Measurements from ENCODE around the gene EWSR1.
"Not testable (repeated sequence)": the region's sequence is repeated elsewhere in the genome, so short reads cannot be mapped to it uniquely, and the experiment has no call there.

Gene EWSR1

DNA sequence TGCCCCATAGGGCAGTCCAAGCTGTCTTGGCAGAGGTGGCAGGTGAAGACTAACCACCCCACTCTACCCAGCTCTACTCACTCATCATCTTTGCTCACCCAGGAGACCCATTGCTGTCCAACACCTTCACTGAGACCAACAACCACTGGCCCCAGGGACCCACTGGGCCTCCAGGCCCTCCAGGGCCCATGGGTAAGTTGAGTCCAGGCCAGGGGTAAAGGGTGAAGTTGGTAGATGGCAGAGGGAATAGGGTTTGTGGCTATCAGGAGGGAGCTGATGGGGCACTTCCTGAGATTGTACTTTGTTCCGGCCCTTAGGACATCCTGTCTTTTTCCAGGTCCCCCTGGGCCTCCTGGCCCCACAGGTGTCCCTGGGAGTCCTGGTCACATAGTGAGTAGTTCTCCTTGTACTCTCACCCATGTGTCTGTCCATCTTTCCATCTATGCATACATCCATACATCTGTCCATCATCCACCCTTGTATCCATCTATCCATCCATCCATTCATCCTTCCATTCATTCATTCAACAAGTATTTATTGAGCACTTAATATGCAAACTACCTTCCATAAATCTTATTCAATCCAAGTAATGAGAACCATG is 34.7 kb upstream of the EWSR1 start:
- TF ChIP-seq POLR2A (IDR thresholded peaks at IDR 0.05; ENCODE audit: low read length) (peak; percentile 41), GATA1 (IDR thresholded peaks at IDR 0.05; ENCODE audit: low read depth, low read length) (no peak)
- DNase-seq: no peak

DNA sequence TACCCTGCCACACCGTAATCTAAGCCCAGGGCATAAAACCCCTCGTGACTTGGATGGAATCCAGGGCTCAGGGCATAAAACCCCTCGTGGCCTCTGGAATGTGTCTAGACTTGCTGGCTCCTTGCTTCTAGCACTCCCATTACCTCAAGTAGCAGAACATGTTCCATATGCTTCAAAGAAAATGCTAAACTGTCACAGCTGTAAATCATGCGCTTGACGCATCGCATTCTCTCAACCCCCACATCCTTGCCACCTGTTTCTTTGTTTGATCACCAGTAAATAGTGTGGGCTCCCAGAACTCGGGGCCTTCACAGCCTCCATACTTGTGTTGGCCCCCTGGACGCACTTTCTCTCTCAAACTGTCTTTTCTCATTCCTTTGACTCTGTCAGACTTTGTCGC is 27.6 kb upstream of the EWSR1 start:
- not testable (repeated sequence) for DNase-seq

DNA sequence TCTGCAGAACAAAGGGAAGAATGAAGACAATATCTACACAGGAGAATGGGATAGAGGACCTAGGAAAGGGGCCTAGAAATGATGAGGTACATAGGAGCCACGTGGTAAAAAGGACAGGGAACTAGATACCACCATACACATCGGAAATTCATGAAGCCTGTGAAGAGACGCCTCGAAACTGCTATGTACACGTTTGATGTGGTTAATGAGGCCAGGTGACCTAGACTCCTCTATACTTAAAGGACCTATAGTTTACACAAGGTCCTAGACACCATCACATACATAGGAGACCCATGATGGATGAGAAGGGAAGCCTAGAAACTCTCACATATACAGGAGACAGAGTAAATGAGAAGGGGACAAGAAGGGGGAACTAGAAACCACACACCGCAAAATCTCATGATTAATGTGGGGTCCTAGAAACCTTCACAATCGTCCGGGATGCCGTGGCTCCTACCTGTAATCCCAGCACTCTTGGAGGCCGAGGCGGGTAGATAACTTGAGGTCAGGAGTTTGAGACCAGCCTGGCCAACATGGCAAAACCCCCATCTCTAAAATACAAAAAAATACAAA is 24.1 kb upstream of the EWSR1 start:
- DNase-seq: no peak
- no peak for TF ChIP-seq POLR2A (IDR thresholded peaks at IDR 0.05; ENCODE audit: low read length)
- no peak for TF ChIP-seq GATA1 (IDR thresholded peaks at IDR 0.05; ENCODE audit: low read depth, low read length)

DNA sequence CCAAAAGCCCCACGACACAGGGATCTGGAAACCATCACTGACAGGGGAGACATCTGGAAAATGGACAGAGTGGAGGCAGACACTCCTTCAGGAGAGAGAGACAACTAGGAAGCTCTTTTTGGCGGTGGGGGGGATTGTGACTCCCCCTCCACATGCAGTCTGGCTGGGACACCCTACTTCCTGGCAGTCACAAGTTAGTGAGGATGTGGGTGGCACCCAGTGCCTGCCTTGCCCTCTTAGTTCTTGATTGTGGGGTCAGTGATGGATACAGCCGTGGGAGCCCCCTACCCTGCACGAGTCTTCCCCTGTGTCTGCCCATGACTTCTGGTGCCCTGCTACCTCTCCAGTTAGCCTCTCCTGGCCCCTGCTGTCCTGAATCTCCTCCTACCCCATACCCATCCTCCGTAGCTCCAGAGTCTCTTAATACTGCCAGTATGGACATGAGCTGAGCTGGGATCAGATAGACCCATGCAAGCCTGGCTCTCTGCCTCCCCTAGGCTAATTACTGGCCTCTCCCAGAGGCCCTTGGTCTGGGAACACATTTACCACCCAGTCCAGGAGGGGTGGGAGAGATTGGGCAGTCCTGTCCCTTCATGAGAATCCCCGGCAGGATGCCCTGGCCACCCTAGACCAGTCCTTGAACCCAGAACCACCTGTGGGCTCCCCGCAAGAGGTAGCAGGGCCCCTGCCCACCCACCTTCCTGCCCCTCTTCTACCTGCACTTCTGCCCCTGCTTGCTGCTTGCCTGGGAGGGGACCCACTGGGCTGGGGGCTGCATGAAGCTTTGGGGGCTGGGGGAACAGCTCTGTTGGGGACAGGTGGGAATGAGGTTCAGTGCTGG is 23.1 kb upstream of the EWSR1 start:
- TF ChIP-seq GATA1 (IDR thresholded peaks at IDR 0.05; ENCODE audit: low read depth, low read length) (no peak), POLR2A (IDR thresholded peaks at IDR 0.05; ENCODE audit: low read length) (no peak)
- DNase-seq: no peak

DNA sequence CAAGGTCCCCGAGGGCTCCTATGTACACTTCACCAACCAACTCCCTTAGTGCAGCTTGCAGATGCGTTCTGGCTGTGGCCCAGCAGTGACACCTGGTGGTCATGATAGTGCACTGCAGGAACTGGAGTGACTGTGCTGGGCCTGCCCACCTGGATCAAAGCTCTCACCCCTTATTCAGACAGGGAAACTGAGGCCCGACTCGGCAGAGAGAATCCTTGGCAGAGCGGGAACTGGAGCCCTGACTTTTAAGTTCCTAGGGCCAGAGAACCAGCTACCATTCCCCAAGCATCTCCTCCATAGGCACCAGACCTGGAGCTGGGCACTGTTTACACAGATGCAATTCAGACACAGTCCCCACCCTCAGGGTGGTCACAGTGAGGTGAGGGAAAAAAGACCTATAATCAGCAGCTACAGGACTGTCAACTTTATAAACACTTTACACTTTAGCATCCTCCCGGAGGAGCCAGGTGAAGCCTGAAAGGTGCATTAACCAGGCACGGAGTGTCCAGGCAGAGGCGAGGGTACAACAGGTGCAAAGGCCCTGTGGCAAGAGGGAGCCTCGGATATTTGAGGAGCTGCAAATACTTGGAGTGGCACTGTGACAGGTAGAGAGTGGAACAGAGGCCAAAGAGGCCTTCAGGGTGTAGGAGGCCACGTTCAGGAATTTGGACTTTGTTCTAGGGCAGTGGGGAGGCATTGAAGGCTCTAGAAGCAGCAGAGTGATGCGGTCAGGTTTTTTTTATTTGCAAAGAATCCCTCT is 22.3 kb upstream of the EWSR1 start:
- TF ChIP-seq GATA1 (IDR thresholded peaks at IDR 0.05; ENCODE audit: low read depth, low read length): no peak
- TF ChIP-seq POLR2A (IDR thresholded peaks at IDR 0.05; ENCODE audit: low read length): no peak
- peak; percentile 78 to 87 for DNase-seq

DNA sequence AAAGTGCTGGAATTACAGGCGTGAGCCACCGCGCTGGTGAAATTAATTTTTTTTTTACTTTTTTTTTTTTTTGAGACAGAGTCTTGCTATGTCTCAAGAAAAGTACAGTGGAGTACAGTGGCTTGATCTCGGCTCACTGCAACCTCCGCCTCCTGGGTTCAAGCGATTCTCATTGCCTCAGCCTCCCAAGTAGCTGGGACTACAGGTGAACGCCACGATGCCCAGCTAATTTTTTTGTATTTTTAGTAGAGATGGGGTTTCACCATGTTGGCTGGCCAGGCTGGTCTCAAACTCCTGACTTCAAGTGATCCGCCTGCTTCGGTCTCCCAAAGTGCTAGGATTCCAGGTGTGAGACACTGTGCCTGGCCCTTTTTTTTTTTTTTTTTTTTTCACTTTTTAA is 20.2 kb upstream of the EWSR1 start:
- DNase-seq: not testable (repeated sequence)

DNA sequence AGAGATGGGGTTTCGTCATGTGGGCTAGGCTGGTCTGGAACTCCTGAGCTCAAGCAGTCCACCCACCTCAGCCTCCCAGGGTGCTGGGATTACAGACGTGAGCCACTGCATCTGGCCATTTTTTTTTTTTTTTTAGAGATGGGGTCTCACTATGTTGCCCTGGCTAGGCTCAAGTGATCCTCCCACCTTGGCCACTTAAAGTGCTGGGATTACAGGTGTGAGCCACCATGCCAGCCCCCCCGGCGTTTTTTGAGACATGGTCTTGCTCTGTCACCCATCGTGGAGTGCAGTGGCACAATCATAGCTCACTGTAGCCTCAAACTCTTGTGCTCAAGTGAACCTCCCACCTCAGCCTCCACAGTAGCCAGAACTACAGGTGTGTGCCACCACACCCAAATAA is 16.8 kb upstream of the EWSR1 start:
- no peak for DNase-seq
- TF ChIP-seq GATA1 (IDR thresholded peaks at IDR 0.05; ENCODE audit: low read depth, low read length): no peak
- no peak for TF ChIP-seq POLR2A (IDR thresholded peaks at IDR 0.05; ENCODE audit: low read length)

DNA sequence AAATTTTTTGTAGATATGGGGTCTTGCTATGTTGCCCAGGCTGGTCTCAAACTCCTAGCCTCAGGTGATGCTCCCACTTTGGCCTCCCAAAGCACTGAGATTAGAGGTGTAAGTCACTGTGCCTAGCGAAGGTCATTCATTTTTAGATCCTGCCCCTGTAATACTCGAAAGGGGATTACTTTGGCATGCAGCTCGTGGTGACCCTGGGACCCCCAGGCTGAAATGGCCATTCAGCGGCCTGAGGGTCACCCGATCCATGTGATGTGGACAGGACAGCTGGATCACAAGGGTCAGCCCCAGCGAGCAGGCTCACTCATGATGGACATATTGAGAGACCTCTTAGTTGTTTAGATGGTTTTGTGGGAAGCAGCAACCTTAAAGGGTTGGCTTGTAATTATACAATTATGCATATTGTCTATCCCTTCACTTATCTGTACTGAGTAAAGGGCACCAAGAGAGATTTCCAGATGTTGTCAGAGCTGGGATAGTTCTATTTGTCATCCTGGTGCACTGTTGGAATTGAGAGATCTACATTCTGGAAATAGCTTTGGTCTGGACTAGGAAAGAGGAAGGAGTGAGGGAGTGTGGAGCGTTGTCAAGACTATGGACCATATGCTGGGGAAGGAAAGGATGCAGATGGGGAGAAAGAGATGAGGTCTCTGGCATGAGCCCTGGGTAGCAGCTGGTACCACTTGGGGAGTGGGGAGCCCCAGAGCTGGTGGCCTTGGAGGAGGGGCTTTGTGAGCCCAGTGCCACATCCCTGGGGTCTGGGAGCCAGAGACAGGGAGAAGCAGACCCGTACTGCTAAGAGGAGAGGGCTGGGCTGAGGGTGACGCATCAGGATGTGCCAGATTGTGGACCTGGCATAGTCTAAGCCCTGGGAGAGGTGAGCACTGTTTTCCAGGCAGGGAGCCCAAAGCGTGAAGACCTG is 15.8 kb upstream of the EWSR1 start:
- DNase-seq: no peak
- no peak for TF ChIP-seq GATA1 (IDR thresholded peaks at IDR 0.05; ENCODE audit: low read depth, low read length)
- TF ChIP-seq POLR2A (IDR thresholded peaks at IDR 0.05; ENCODE audit: low read length): no peak

DNA sequence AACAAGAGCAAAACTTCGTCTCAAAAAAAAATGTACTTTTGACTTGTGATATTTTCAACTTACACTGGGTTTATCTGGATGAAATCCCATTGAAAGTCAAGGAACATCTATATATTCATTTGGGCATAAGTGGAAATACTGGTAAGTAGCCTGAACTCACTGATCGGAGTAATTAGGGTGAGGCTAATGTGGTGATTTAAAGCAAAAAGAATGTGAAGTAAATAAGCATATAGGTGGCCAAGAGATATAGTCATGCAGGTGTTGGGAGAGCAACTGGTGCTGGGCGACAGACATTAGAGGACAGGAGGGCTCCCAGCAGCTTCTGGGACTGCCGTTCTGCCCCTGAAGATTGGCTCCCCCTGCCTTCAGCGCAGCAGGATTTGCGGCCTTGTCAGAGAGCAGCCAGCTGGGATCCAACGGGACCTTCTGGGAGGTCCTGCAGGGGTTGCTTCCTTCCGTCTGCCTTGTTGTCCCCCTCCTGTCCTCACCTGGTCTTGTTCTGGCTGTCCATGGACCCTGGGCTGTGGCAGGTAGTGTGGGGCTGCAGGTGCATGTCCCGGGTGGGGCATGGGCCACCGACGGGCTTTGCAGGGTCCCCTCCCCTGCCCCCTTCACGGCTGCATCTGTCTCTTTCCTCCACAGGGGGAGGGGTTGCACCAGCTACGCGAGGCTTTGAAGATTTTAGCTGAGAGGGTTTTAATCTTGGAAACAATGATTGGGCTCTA is 14.3 kb upstream of the EWSR1 start:
- DNase-seq: no peak
- TF ChIP-seq POLR2A (IDR thresholded peaks at IDR 0.05; ENCODE audit: low read length) (no peak), GATA1 (IDR thresholded peaks at IDR 0.05; ENCODE audit: low read depth, low read length) (no peak)

DNA sequence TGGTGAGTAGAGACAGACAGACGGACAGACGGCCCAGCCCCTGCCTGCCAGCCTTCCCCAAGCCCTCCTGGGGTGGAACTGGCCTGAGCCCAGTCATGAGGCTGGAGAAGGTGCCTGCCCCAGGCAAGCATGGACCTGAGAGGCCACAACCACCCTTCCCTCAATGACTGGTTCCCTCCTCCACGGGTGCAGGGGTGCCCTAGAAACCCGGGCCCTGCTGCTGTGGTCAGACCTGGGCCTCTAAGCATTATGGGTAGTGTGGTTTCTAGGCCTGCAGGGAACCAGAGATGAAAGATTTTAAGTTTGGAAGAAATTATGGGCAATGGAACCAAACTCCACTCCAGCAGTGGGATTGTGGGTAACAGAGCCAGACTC is 13.8 kb upstream of the EWSR1 start:
- no peak for DNase-seq
- TF ChIP-seq GATA1 (IDR thresholded peaks at IDR 0.05; ENCODE audit: low read depth, low read length): no peak
- TF ChIP-seq POLR2A (IDR thresholded peaks at IDR 0.05; ENCODE audit: low read length): peak; percentile 15

DNA sequence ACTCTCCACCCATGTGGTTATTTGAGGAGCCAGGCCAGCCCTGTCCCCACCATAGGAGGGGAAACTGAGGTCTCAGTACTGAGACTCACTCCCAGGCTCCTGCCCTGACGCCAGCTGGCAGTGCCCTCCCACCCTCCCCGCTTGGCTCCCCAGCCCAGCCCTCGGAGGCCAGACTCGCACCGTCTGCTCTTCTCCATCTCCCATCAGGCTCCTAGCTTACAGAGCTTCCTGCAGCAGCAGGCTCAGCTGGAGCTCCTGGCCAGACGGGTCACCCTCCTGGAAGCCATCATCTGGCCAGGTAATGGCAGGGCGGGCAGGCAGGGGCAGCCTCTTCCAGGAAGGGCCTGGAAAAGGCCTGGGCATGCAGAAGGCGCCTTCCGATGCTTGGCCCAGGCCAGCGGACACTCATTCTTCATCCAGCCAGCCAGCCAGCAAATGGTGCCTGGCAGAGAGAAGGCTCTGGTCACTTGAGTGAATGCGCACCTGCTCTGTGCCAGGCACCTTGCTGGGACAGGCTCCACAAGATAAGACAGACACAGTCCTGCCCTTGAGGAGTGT is 12.9 kb upstream of the EWSR1 start:
- TF ChIP-seq POLR2A (IDR thresholded peaks at IDR 0.05; ENCODE audit: low read length) (no peak), GATA1 (IDR thresholded peaks at IDR 0.05; ENCODE audit: low read depth, low read length) (no peak)
- DNase-seq: no peak

DNA sequence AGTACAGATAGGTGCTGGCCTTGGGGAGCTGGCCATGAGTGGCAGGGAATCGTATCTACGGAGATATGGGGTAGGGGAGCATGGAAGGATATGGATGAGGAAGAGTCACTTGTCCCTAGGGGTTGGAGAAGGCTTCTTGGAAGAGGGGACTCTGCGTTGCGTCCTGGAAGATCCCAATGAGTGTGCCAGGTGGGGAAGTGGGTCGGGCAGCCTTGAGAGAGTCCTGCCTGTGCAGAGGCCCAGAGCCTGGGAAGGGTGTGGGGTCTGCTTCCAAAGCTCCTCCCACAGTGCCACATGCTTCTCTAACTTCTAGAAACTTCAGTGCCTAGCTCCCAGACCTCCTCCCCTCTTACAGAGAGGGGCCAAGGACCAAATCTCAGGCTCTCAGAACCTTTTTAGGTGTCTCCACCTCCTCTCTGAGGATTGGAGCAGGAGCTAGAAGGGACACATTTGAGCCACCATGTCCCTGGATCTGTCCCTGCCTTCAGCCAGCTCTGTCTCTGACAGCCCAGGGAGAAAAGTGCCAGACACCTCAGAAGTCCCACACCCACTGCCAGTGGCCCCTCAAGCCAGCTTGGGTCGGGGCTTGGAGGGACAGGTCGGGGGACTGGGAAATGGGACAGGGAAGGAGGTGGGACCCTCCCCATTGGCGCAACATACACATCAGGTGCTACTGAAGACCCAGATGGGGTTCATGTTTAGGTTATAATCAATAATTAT is 11.3 kb upstream of the EWSR1 start:
- DNase-seq: no peak
- TF ChIP-seq POLR2A (IDR thresholded peaks at IDR 0.05; ENCODE audit: low read length): no peak
- TF ChIP-seq GATA1 (IDR thresholded peaks at IDR 0.05; ENCODE audit: low read depth, low read length): no peak

Data from erythroblast (primary cell).